Ovary (tissue), 3 donors: ENCODE results near the gene DNAJC12.

Experiments used
- CTCF ChIP-seq, 3 donors: fragments of 450-650 bp in 2 of 3; fragments of 200-600 bp in 1 of 3; IDR thresholded peaks; one replicate each; pipeline versions ENCODE4 v1.5.1 to v1.8.0; 2016 to 2022; ENCODE audit warnings: antibody characterized with exemption in 3 of 3, mild to moderate bottlenecking in 1 of 3
- EP300 ChIP-seq: sonication (generic); formaldehyde crosslinking; IDR thresholded peaks from one replicate; pipeline ENCODE4 v1.6.1; 2017; ENCODE audit warnings: antibody characterized with exemption
- POLR2A ChIP-seq: fragments of 450-650 bp; IDR thresholded peaks from one replicate; pipeline ENCODE4 v1.6.1; 2017; ENCODE audit warnings: antibody characterized with exemption, mild to moderate bottlenecking, moderate library complexity
- donor health status: DM: no; HTN: no; CAD: no.

GRCh38 chr10:67775279-67775678 lies 62.7 kb downstream of the DNAJC12 start:
- no peak for TF ChIP-seq POLR2A
- TF ChIP-seq CTCF (IDR thresholded peaks at IDR 0.05), result no peak
- TF ChIP-seq EP300, result no peak
